Measurements from ENCODE around the gene ZBTB17.

Gene ZBTB17

DNA sequence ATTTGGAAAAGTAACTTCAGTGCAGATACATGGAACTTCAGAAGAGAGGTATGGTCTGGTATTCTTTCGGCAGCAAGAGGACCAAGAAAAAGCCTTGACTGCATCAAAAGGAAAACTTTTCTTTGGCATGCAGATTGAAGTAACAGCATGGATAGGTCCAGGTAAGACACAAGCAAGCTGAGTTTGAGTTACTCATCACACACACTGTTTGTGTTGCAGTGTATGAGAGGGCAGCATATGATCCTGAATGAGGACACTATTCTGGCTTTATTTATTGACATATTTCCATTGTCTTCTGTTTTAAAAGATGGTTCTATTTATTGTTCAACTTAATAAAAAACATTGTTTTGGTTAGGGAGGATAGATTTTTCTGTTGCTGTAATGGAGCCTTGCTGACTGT is 64.8 kb downstream of the ZBTB17 start:
- no peak overlapping the region for H3K14ac ChIP-seq (ENCODE audit: low read length in 2 of 2)
- no peak overlapping the region for H3K4me3 ChIP-seq (ENCODE audit: insufficient read depth in 1 of 2, low read depth in 1 of 2, low read length in 2 of 2)
- H3K9ac ChIP-seq (ENCODE audit: low read length) = no peak overlapping the region
- H4K91ac ChIP-seq (ENCODE audit: low read length) = no peak overlapping the region
- no peak overlapping the region for H2BK15ac ChIP-seq (ENCODE audit: low read depth, poor library complexity, severe bottlenecking)
- H2BK120ac ChIP-seq (ENCODE audit: low read depth, low read length) = no peak overlapping the region
- H3K9me3 ChIP-seq (ENCODE audit: control insufficient read depth, low read length) = no peaks in the 10 kb centered on the region
- H4K8ac ChIP-seq (ENCODE audit: low read length) = no peak overlapping the region
- H3K18ac ChIP-seq (ENCODE audit: low read depth in 1 of 2, low read length in 2 of 2) = no peak overlapping the region
- H2BK5ac ChIP-seq (ENCODE audit: low read depth, low read length, poor library complexity, severe bottlenecking) = no peak overlapping the region
- H3K23ac ChIP-seq (ENCODE audit: low read length in 2 of 2) = no peak overlapping the region
- H3K27ac ChIP-seq (ENCODE audit: low read length, poor library complexity, severe bottlenecking) = no peak overlapping the region
- H2AK5ac ChIP-seq (ENCODE audit: low read length, severe bottlenecking) = no peak overlapping the region
- H2BK12ac ChIP-seq (ENCODE audit: low read length in 2 of 2) = no peak overlapping the region
- H3K79me1 ChIP-seq (replicated peaks; ENCODE audit: low read length, poor library complexity, severe bottlenecking) = peaks cover 30% of the 10 kb centered on the region
- DNase-seq = no peak
- no peak overlapping the region for H3K4me2 ChIP-seq (ENCODE audit: low read length, poor library complexity, severe bottlenecking)
- no peak overlapping the region for H2AFZ ChIP-seq (ENCODE audit: low read depth, low read length)
- no peak overlapping the region for H3K4ac ChIP-seq (ENCODE audit: low read depth in 1 of 2, low read length in 2 of 2)
- H3K36me3 ChIP-seq (ENCODE audit: control insufficient read depth in 1 of 2, insufficient read depth in 2 of 2, low read depth in 1 of 2, low read length in 2 of 2) = peaks cover 14 to 54% of the 10 kb centered on the region in 2 experiments
- WGBS = 100% methylated on average over 1 of the region's 1 CpG
- H3K27me3 ChIP-seq (ENCODE audit: control insufficient read depth in 1 of 2, insufficient read depth in 1 of 2, low read length in 2 of 2) = no peaks in the 10 kb centered on the region
- peaks cover 2% of the 10 kb centered on the region for H3K4me1 ChIP-seq (ENCODE audit: control insufficient read depth, insufficient read depth, low read depth, low read length)

DNA sequence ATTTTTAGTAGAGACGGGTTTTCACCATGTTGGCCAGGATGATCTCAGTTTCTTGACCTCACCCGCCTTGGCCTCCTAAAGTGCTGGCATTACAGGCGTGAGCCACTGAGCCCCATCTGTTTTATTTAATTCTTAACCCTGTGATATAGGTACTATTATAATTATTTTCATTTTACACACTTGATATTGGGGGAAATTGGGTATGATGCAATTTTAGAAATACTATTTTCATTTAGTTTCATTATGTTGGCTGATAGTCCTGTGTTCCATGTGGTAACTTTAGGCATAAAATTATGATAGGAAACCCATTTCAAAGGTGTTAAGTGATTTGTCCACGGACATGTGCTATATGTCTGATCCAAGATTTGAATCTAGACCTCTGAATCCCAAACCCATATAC is 67.3 kb downstream of the ZBTB17 start:
- H3K18ac ChIP-seq (ENCODE audit: low read depth in 1 of 2, low read length in 2 of 2) = no peak overlapping the region
- no peak for DNase-seq
- 94% methylated on average over 2 of the region's 4 CpGs for WGBS
- H3K27me3 ChIP-seq (ENCODE audit: control insufficient read depth in 1 of 2, insufficient read depth in 1 of 2, low read length in 2 of 2) = no peaks in the 10 kb centered on the region
- no peak overlapping the region for H3K4me3 ChIP-seq (ENCODE audit: insufficient read depth in 1 of 2, low read depth in 1 of 2, low read length in 2 of 2)
- H3K23ac ChIP-seq (ENCODE audit: low read length in 2 of 2) = no peak overlapping the region
- no peak overlapping the region for H4K91ac ChIP-seq (ENCODE audit: low read length)
- no peaks in the 10 kb centered on the region for H3K9me3 ChIP-seq (ENCODE audit: control insufficient read depth, low read length)
- H3K79me1 ChIP-seq (replicated peaks; ENCODE audit: low read length, poor library complexity, severe bottlenecking) = peaks cover 22% of the 10 kb centered on the region
- peaks cover 7 to 44% of the 10 kb centered on the region in 2 experiments for H3K36me3 ChIP-seq (ENCODE audit: control insufficient read depth in 1 of 2, insufficient read depth in 2 of 2, low read depth in 1 of 2, low read length in 2 of 2)
- no peak overlapping the region for H2AFZ ChIP-seq (ENCODE audit: low read depth, low read length)
- no peak overlapping the region for H4K8ac ChIP-seq (ENCODE audit: low read length)
- H3K9ac ChIP-seq (ENCODE audit: low read length) = no peak overlapping the region
- H2BK12ac ChIP-seq (ENCODE audit: low read length in 2 of 2) = no peak overlapping the region
- no peak overlapping the region for H2BK120ac ChIP-seq (ENCODE audit: low read depth, low read length)
- H3K4ac ChIP-seq (ENCODE audit: low read depth in 1 of 2, low read length in 2 of 2) = no peak overlapping the region
- no peak overlapping the region for H2BK5ac ChIP-seq (ENCODE audit: low read depth, low read length, poor library complexity, severe bottlenecking)
- no peak overlapping the region for H3K27ac ChIP-seq (ENCODE audit: low read length, poor library complexity, severe bottlenecking)
- H2BK15ac ChIP-seq (ENCODE audit: low read depth, poor library complexity, severe bottlenecking) = no peak overlapping the region
- H2AK5ac ChIP-seq (ENCODE audit: low read length, severe bottlenecking) = no peak overlapping the region
- no peak overlapping the region for H3K4me2 ChIP-seq (ENCODE audit: low read length, poor library complexity, severe bottlenecking)
- no peak overlapping the region for H3K14ac ChIP-seq (ENCODE audit: low read length in 2 of 2)
- no peaks in the 10 kb centered on the region for H3K4me1 ChIP-seq (ENCODE audit: control insufficient read depth, insufficient read depth, low read depth, low read length)

DNA sequence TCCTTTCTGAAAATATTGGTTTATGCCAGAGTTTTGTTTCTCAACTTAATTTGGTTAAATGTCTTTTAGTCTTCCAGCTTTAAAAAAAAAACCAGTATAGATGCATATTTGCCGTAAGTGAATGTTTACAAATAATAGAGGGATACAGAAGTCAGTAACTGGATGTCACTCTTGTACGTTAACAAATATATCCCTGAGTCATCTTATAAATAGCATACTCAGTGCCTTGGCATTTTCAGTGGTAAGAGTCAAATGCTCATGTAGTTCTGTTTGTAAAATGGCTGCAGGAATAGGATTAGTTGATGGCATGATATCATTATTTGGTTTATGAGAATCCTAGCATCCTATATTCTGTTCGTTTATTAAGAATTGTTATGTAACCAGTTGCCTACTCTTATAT is 73.0 kb downstream of the ZBTB17 start:
- Histone ChIP-seq H3K4me2 (ENCODE audit: low read length, poor library complexity, severe bottlenecking) (no peak overlapping the region), H2BK15ac (ENCODE audit: low read depth, poor library complexity, severe bottlenecking) (no peak overlapping the region), H3K79me1 (replicated peaks; ENCODE audit: low read length, poor library complexity, severe bottlenecking) (peaks cover 13% of the 10 kb centered on the region), H3K4me3 (ENCODE audit: insufficient read depth in 1 of 2, low read depth in 1 of 2, low read length in 2 of 2) (no peak overlapping the region), H2BK5ac (ENCODE audit: low read depth, low read length, poor library complexity, severe bottlenecking) (no peak overlapping the region), H2AK5ac (ENCODE audit: low read length, severe bottlenecking) (no peak overlapping the region), H3K9ac (ENCODE audit: low read length) (no peak overlapping the region), H2AFZ (ENCODE audit: low read depth, low read length) (no peak overlapping the region), H3K14ac (ENCODE audit: low read length in 2 of 2) (no peak overlapping the region), H3K23ac (ENCODE audit: low read length in 2 of 2) (no peak overlapping the region), H4K91ac (ENCODE audit: low read length) (no peak overlapping the region), H3K4me1 (ENCODE audit: control insufficient read depth, insufficient read depth, low read depth, low read length) (peaks cover 9% of the 10 kb centered on the region), H2BK120ac (ENCODE audit: low read depth, low read length) (no peak overlapping the region), H3K27ac (ENCODE audit: low read length, poor library complexity, severe bottlenecking) (no peak overlapping the region), H2BK12ac (ENCODE audit: low read length in 2 of 2) (no peak overlapping the region), H3K18ac (ENCODE audit: low read depth in 1 of 2, low read length in 2 of 2) (no peak overlapping the region), H3K36me3 (ENCODE audit: control insufficient read depth in 1 of 2, insufficient read depth in 2 of 2, low read depth in 1 of 2, low read length in 2 of 2) (peaks cover 3 to 6% of the 10 kb centered on the region in 2 experiments), H4K8ac (ENCODE audit: low read length) (no peak overlapping the region), H3K9me3 (ENCODE audit: control insufficient read depth, low read length) (no peaks in the 10 kb centered on the region), H3K27me3 (ENCODE audit: control insufficient read depth in 1 of 2, insufficient read depth in 1 of 2, low read length in 2 of 2) (no peaks in the 10 kb centered on the region), H3K4ac (ENCODE audit: low read depth in 1 of 2, low read length in 2 of 2) (no peak overlapping the region)
- 60% methylated on average over 1 of the region's 3 CpGs for WGBS
- DNase-seq = peak; percentile 83

DNA sequence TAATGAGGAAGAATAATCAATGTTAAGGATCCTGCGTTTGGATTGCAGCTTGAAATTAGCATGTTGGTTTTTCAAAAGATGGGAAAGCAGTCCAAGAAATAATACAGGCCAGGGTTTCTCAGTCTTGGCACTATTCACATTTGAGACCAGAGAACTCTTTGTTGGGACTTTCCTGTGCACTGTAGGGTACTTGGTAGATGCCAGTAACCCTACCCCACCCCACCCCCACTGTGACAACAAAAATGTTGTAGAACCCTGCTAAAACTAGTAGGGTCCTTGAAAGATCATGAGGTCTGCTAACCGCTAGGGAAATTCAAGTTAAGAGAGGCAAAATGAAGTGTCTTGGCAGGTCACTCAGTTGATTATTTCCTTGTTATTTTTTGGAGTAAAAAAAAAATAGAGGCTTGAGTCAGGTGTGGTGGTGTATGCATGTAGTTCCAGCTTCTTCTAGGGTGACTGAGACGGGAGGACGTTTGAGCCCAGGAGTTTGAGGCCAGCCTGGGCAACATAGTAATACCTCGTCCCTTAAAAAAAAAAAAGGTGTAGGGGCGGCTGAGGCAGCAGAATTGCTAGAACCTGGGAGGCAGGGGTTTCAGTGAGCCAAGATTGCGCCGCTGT is 75.1 kb downstream of the ZBTB17 start:
- no peak overlapping the region for H2BK5ac ChIP-seq (ENCODE audit: low read depth, low read length, poor library complexity, severe bottlenecking)
- H2BK12ac ChIP-seq (ENCODE audit: low read length in 2 of 2) = no peak overlapping the region
- no peak overlapping the region for H2AFZ ChIP-seq (ENCODE audit: low read depth, low read length)
- H3K36me3 ChIP-seq (ENCODE audit: control insufficient read depth in 1 of 2, insufficient read depth in 2 of 2, low read depth in 1 of 2, low read length in 2 of 2) = peaks cover 0 to 2% of the 10 kb centered on the region in 2 experiments
- H2BK15ac ChIP-seq (ENCODE audit: low read depth, poor library complexity, severe bottlenecking) = no peak overlapping the region
- H3K4me1 ChIP-seq (ENCODE audit: control insufficient read depth, insufficient read depth, low read depth, low read length) = peaks cover 11% of the 10 kb centered on the region
- H3K4me2 ChIP-seq (ENCODE audit: low read length, poor library complexity, severe bottlenecking) = no peak overlapping the region
- H4K8ac ChIP-seq (ENCODE audit: low read length) = no peak overlapping the region
- H3K79me1 ChIP-seq (replicated peaks; ENCODE audit: low read length, poor library complexity, severe bottlenecking) = peaks cover 10% of the 10 kb centered on the region
- H3K27me3 ChIP-seq (ENCODE audit: control insufficient read depth in 1 of 2, insufficient read depth in 1 of 2, low read length in 2 of 2) = no peaks in the 10 kb centered on the region
- peak overlapping the region; percentile 54 for H2AK5ac ChIP-seq (ENCODE audit: low read length, severe bottlenecking)
- H3K23ac ChIP-seq (ENCODE audit: low read length in 2 of 2) = no peak overlapping the region
- 91% methylated on average over 6 of the region's 8 CpGs for WGBS
- H4K91ac ChIP-seq (ENCODE audit: low read length) = no peak overlapping the region
- H3K4me3 ChIP-seq (ENCODE audit: insufficient read depth in 1 of 2, low read depth in 1 of 2, low read length in 2 of 2) = no peak overlapping the region
- no peak overlapping the region for H3K14ac ChIP-seq (ENCODE audit: low read length in 2 of 2)
- H3K9me3 ChIP-seq (ENCODE audit: control insufficient read depth, low read length) = no peaks in the 10 kb centered on the region
- H3K9ac ChIP-seq (ENCODE audit: low read length) = no peak overlapping the region
- H3K27ac ChIP-seq (ENCODE audit: low read length, poor library complexity, severe bottlenecking) = no peak overlapping the region
- no peak overlapping the region for H2BK120ac ChIP-seq (ENCODE audit: low read depth, low read length)
- no peak overlapping the region for H3K18ac ChIP-seq (ENCODE audit: low read depth in 1 of 2, low read length in 2 of 2)
- no peak for DNase-seq
- no peak overlapping the region for H3K4ac ChIP-seq (ENCODE audit: low read depth in 1 of 2, low read length in 2 of 2)
